A549 (cell line): ENCODE measurements around the gene GNB1L. TPM values are rescaled to one million over a fixed set of nuclear protein-coding genes. Genes with fewer than 3 reads are reported as not detected.
"Not testable (repeated sequence)": the region's sequence is repeated elsewhere in the genome, so short reads cannot be mapped to it uniquely, and the experiment has no call there.

Experiments
- ATAC-seq, 2 experiments: fragments of 200-7000 bp in 1 of 2; fragments of >200 bp in 1 of 2; cut with Nextera tagmentation in 1 of 2; cut with Tn5 transposase in 1 of 2; 3 replicates each; pipeline versions ENCODE4 v1.8.0 to v1.9.1; 2018 to 2020; ENCODE audit warnings: mild to moderate bottlenecking in 1 of 2, moderate library complexity in 1 of 2
- CTCF ChIA-PET: fragments of 300-600 bp; sonication (Branson Sonifier 250); formaldehyde crosslinking; extraction: SDS; loops from one replicate; lab custom pipeline; 2021; ENCODE audit warnings: antibody characterized with exemption, inconsistent platforms; lab: Yijun Ruan, JAX
- POLR2A ChIA-PET: fragments of 350-600 bp; formaldehyde crosslinking; extraction: SDS; loops from one replicate; lab custom pipeline; 2021; ENCODE audit warnings: antibody characterized with exemption, inconsistent platforms; lab: Yijun Ruan, JAX
- DNase-seq, 2 experiments: peaks; one replicate each; pipeline versions ENCODE4 v3.0.0 to v3.0.0-alpha.2; 2011 to 2016; ENCODE audit warnings: low read depth in 1 of 2, low spot score in 1 of 2
- FAIRE-seq: peaks from 2 replicates; lab custom pipeline; 2011; peaks lifted over from hg19 to GRCh38; lab: Jason Lieb, UNC
- H3K27ac ChIP-seq, 2 experiments: fragments of >200 bp; sonication (Bioruptor Twin); formaldehyde crosslinking; 3 replicates each; pipeline ENCODE4 v1.5.1; 2016 to 2017
- H3K4me1 ChIP-seq: fragments of >200 bp; sonication (Bioruptor Twin); formaldehyde crosslinking; 3 replicates; pipeline ENCODE4 v1.6.1; 2016
- H3K4me2 ChIP-seq: fragments of >200 bp; sonication (Bioruptor Twin); formaldehyde crosslinking; 3 replicates; pipeline ENCODE4 v1.6.1; 2016
- H3K4me3 ChIP-seq: fragments of >200 bp; sonication (Bioruptor Twin); formaldehyde crosslinking; 3 replicates; pipeline ENCODE4 v1.5.1; 2016
- H3K9me3 ChIP-seq: fragments of >200 bp; sonication (Bioruptor Twin); formaldehyde crosslinking; 3 replicates; pipeline ENCODE4 v1.6.1; 2016
- BHLHE40 ChIP-seq: IDR thresholded peaks from 2 replicates; pipeline ENCODE4 v1.6.1; 2012; ENCODE audit warnings: low read depth, low read length, inconsistent platforms
- CBX2 ChIP-seq: fragments of 200-600 bp; sonication (generic); IDR thresholded peaks from 2 replicates; pipeline ENCODE4 v1.6.1; 2016; ENCODE audit warnings: low read depth, mild to moderate bottlenecking, borderline replicate concordance
- CBX8 ChIP-seq: fragments of 200-600 bp; sonication (generic); IDR thresholded peaks from 2 replicates; pipeline ENCODE4 v1.6.1; 2016
- CEBPB ChIP-seq, 2 experiments: fragments of >200 bp in 1 of 2; sonication (Bioruptor Twin) in 1 of 2; formaldehyde crosslinking in 1 of 2; IDR thresholded peaks; 2 replicates each; pipeline ENCODE4 v1.6.1; 2012 to 2016
- EHF ChIP-seq: fragments of 250-450 bp; sonication (Bioruptor Pico); IDR thresholded peaks from 2 replicates; pipeline ENCODE4 v1.5.0; 2020; ENCODE audit warnings: mild to moderate bottlenecking
- ELK1 ChIP-seq: fragments of 150-350 bp; IDR thresholded peaks from 2 replicates; pipeline ENCODE4 v1.6.1; 2014; ENCODE audit warnings: low read depth, mild to moderate bottlenecking, low read length
- EP300 ChIP-seq, 2 experiments: fragments of >200 bp; sonication (Bioruptor Twin); formaldehyde crosslinking; IDR thresholded peaks; 2 replicates in 1 of 2; 3 replicates in 1 of 2; pipeline ENCODE4 v1.6.1; 2016 to 2017
- FOSB ChIP-seq: fragments of 250-450 bp; sonication (Bioruptor Pico); IDR thresholded peaks from 2 replicates; pipeline ENCODE4 v1.5.0; 2020; ENCODE audit warnings: mild to moderate bottlenecking, moderate library complexity
- GATA3 ChIP-seq: IDR thresholded peaks from 2 replicates; pipeline ENCODE4 v1.6.1; 2012; ENCODE audit warnings: borderline replicate concordance
- HES2 ChIP-seq: fragments of >200 bp; sonication (Bioruptor Twin); formaldehyde crosslinking; IDR thresholded peaks from 2 replicates; pipeline ENCODE4 v1.6.1; 2016
- HEYL ChIP-seq: fragments of 250-450 bp; sonication (Bioruptor Pico); IDR thresholded peaks from 2 replicates; pipeline ENCODE4 v1.8.0; 2021; ENCODE audit warnings: mild to moderate bottlenecking, moderate library complexity
- HOXA7 ChIP-seq: fragments of 250-450 bp; sonication (Bioruptor Pico); IDR thresholded peaks from 2 replicates; pipeline ENCODE4 v1.5.0; 2020; ENCODE audit warnings: mild to moderate bottlenecking, moderate library complexity
- HOXB13 ChIP-seq: fragments of 250-450 bp; sonication (Bioruptor Pico); IDR thresholded peaks from 2 replicates; pipeline ENCODE4 v1.5.0; 2020; ENCODE audit warnings: low read depth, mild to moderate bottlenecking, moderate library complexity
- JUN ChIP-seq, 2 experiments: fragments of >200 bp; sonication (Bioruptor Twin); formaldehyde crosslinking; IDR thresholded peaks; 2 replicates in 1 of 2; 3 replicates in 1 of 2; pipeline ENCODE4 v1.6.1; 2016 to 2017
- JUNB ChIP-seq: fragments of >200 bp; sonication (Bioruptor Twin); formaldehyde crosslinking; IDR thresholded peaks from 2 replicates; pipeline ENCODE4 v1.6.1; 2016
- MAX ChIP-seq: IDR thresholded peaks from 2 replicates; pipeline ENCODE4 v1.6.1; 2012
- MAZ ChIP-seq: fragments of 150-350 bp; IDR thresholded peaks from 2 replicates; pipeline ENCODE4 v1.6.1; 2014; ENCODE audit warnings: antibody characterized with exemption, low read depth, low read length, borderline replicate concordance
- MYC ChIP-seq: IDR thresholded peaks from 2 replicates; pipeline ENCODE4 v1.6.1; 2012; ENCODE audit warnings: mild to moderate bottlenecking, inconsistent platforms, low read length, improper control_type of control experiment, borderline replicate concordance
- RAD21 ChIP-seq, 2 experiments: fragments of >200 bp in 1 of 2; sonication (Bioruptor Twin) in 1 of 2; formaldehyde crosslinking in 1 of 2; IDR thresholded peaks in 1 of 2; conservative IDR thresholded peaks in 1 of 2; 2 replicates in 1 of 2; 3 replicates in 1 of 2; pipeline ENCODE4 v1.6.1; 2012 to 2018; ENCODE audit warnings: inconsistent platforms in 1 of 2
- RCOR1 ChIP-seq: fragments of 150-350 bp; IDR thresholded peaks from 2 replicates; pipeline ENCODE4 v1.6.1; 2014; ENCODE audit warnings: antibody characterized with exemption, low read length, low read depth
- RNF2 ChIP-seq: fragments of 200-600 bp; sonication (generic); IDR thresholded peaks from 2 replicates; pipeline ENCODE4 v1.6.1; 2016; ENCODE audit warnings: low read depth, mild to moderate bottlenecking, antibody characterized with exemption, moderate library complexity, borderline replicate concordance
- SREBF2 ChIP-seq: fragments of 450-650 bp; IDR thresholded peaks from 2 replicates; pipeline ENCODE4 v1.6.1; 2014; ENCODE audit warnings: mild to moderate bottlenecking, moderate library complexity
- TFCP2L1 ChIP-seq: fragments of 250-450 bp; sonication (Bioruptor Pico); IDR thresholded peaks from 2 replicates; pipeline ENCODE4 v1.5.0; 2021; ENCODE audit warnings: mild to moderate bottlenecking
- ZC3H11A ChIP-seq: fragments of 450-650 bp; IDR thresholded peaks from 2 replicates; pipeline ENCODE4 v1.6.1; 2014; ENCODE audit warnings: antibody characterized with exemption, mild to moderate bottlenecking
- ZFP36 ChIP-seq: fragments of 450-650 bp; IDR thresholded peaks from 2 replicates; pipeline ENCODE4 v1.6.1; 2014; ENCODE audit warnings: borderline replicate concordance; ENCODE audit not compliant: partially characterized antibody
- WGBS: methylation state at CpG from one replicate; pipeline ENCODE4 v1.1.6; 2017; ENCODE audit errors: missing lambda C conversion rate; 5-methylcytosine and 5-hydroxymethylcytosine counted together
- polyA plus RNA-seq, 4 experiments: library from polyadenylated mRNA; depleted of rRNA in 3 of 4; stranded (reverse); fragments of >200 nt; fragmentation: RNase III in 1 of 4; extraction: RNeasy Plus Mini Kit Qiagen cat#74134 plus additional on column Dnase treatment in 1 of 4; gene quantifications; 2 replicates in 3 of 4; 3 replicates in 1 of 4; pipeline ENCODE4 v1.2.3, GENCODE V29; 2011 to 2017
- TF ChIP-seq, protein P1 (sequence below): IDR thresholded peaks from 2 replicates; pipeline ENCODE4 v1.6.1; 2012

The GNB1L gene
- polyA plus RNA-seq, 2 of the 4 experiments (the other 2 are of a cell fraction) = 1.8 to 10.3 TPM

- POLR2A ChIA-PET = no interaction called here
- no peak for TF ChIP-seq CBX8
- ATAC-seq = no peak
Measured at GRCh38 chr22:19837915-19838314, 16.8 kb downstream of the GNB1L start.

GRCh38 chr22:19836512-19836911 is 18.2 kb downstream of the GNB1L start:
- DNase-seq (no peak), FAIRE-seq (no peak), ATAC-seq (no peak)
- ChIA-PET POLR2A (no interaction called here), CTCF (interaction anchor here (0.7 kb wide), 2 partner anchors 70 to 80 kb away, joined by 3 to 6 read pairs; no protein-coding TSS in a partner anchor)
- Histone ChIP-seq H3K27ac (no peak overlapping the region), H3K4me2 (no peak overlapping the region), H3K4me3 (no peak overlapping the region), H3K4me1 (peaks cover 10% of the 10 kb centered on the region), H3K9me3 (no peaks in the 10 kb centered on the region)
- TF ChIP-seq RCOR1 = no peak
- TF ChIP-seq RNF2 = no peak
- TF ChIP-seq EHF (CRISPR knock-in tag) = no peak
- no peak for TF ChIP-seq GATA3
- TF ChIP-seq MAZ = no peak
- TF ChIP-seq HOXA7 (CRISPR knock-in tag) = no peak
- no peak for TF ChIP-seq ZFP36
- no peak for TF ChIP-seq MYC
- TF ChIP-seq JUNB = no peak
- no peak for TF ChIP-seq EP300 (IDR thresholded peaks at IDR 0.05)
- no peak for TF ChIP-seq CEBPB (IDR thresholded peaks at IDR 0.05)
- TF ChIP-seq JUN (IDR thresholded peaks at IDR 0.05) = no peak
- TF ChIP-seq, protein P1, sequence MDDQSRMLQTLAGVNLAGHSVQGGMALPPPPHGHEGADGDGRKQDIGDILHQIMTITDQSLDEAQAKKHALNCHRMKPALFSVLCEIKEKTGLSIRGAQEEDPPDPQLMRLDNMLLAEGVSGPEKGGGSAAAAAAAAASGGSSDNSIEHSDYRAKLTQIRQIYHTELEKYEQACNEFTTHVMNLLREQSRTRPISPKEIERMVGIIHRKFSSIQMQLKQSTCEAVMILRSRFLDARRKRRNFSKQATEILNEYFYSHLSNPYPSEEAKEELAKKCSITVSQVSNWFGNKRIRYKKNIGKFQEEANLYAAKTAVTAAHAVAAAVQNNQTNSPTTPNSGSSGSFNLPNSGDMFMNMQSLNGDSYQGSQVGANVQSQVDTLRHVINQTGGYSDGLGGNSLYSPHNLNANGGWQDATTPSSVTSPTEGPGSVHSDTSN = no peak
- no peak for TF ChIP-seq RAD21 (conservative IDR thresholded peaks at IDR 0.05 in 1 of 2, IDR thresholded peaks at IDR 0.05 in 1 of 2)
- TF ChIP-seq MAX = no peak

More at GRCh38 chr22:19837915-19838314, 16.8 kb downstream of the GNB1L start:
- Histone ChIP-seq H3K27ac (no peak overlapping the region), H3K9me3 (no peaks in the 10 kb centered on the region), H3K4me2 (no peak overlapping the region), H3K4me3 (no peak overlapping the region), H3K4me1 (peaks cover 13% of the 10 kb centered on the region)
- CTCF ChIA-PET = no interaction called here
- no peak for DNase-seq
- 94% methylated on average over 6 of the region's 6 CpGs for WGBS
- FAIRE-seq = no peak

GRCh38 chr22:19834599-19834998 is 20.1 kb downstream of the GNB1L start:
- no peak for ATAC-seq
- H3K9me3 ChIP-seq = no peaks in the 10 kb centered on the region
- H3K4me3 ChIP-seq = no peak overlapping the region
- no peak for TF ChIP-seq GATA3
- TF ChIP-seq ELK1 = no peak
- no peak for TF ChIP-seq HOXB13 (CRISPR knock-in tag)
- TF ChIP-seq HOXA7 (CRISPR knock-in tag) = no peak
- TF ChIP-seq BHLHE40 = no peak
- no peak for TF ChIP-seq TFCP2L1 (CRISPR knock-in tag)
- TF ChIP-seq CBX2 = no peak
- TF ChIP-seq HEYL (CRISPR knock-in tag) = no peak
- no peak for TF ChIP-seq HES2
- TF ChIP-seq ZC3H11A = no peak
- no peak for TF ChIP-seq FOSB (CRISPR knock-in tag)
- no peak for TF ChIP-seq SREBF2
- no peak overlapping the region for H3K4me2 ChIP-seq
- H3K4me1 ChIP-seq = no peaks in the 10 kb centered on the region
- POLR2A ChIA-PET = no interaction called here
- DNase-seq = no peak
- no peak for FAIRE-seq
- CTCF ChIA-PET = no interaction called here
- H3K27ac ChIP-seq = no peak overlapping the region

- DNase-seq, POLR2A ChIA-PET, H3K27ac ChIP-seq, FAIRE-seq, H3K4me1 ChIP-seq, H3K9me3 ChIP-seq, ATAC-seq, H3K4me3 ChIP-seq, H3K4me2 ChIP-seq: not testable (repeated sequence)
- 92% methylated on average over 9 of the region's 9 CpGs for WGBS
- CTCF ChIA-PET = interaction anchor here (2.1 kb wide), 1 partner anchor 103 kb away, joined by 6 read pairs; no protein-coding TSS in a partner anchor
Measured at GRCh38 chr22:19833327-19833726, 21.3 kb downstream of the GNB1L start.
